Activated naive CD8-positive, alpha-beta T cell (primary cell): ENCODE data around the gene DIDO1.
A peak's percentile ranks its signal among the peaks of the same experiment; 100 is the strongest.

ENCODE experiments used
- H3K27ac Mint-ChIP-seq: one replicate; pipeline ENCODE4 v1.8.0; 2021; ENCODE audit warnings: mixed read lengths
- H3K27me3 Mint-ChIP-seq: one replicate; pipeline ENCODE4 v1.8.0; 2021; ENCODE audit warnings: mixed read lengths
- H3K36me3 Mint-ChIP-seq: one replicate; pipeline ENCODE4 v1.8.0; 2021; ENCODE audit warnings: mixed read lengths
- H3K4me1 Mint-ChIP-seq: one replicate; pipeline ENCODE4 v1.8.0; 2021; ENCODE audit warnings: low read depth, mixed read lengths
- H3K4me3 Mint-ChIP-seq: one replicate; pipeline ENCODE4 v1.8.0; 2021; ENCODE audit warnings: mild to moderate bottlenecking, mixed read lengths
- H3K9me3 Mint-ChIP-seq: one replicate; pipeline ENCODE4 v1.8.0; 2021; ENCODE audit warnings: low read depth, mixed read lengths

The DIDO1 gene

GRCh38 chr20:62892348-62893304 lies 33.7 kb downstream of the DIDO1 start:
- H3K4me3 Mint-ChIP-seq, result no peak overlapping the region
- H3K4me1 Mint-ChIP-seq, result peaks cover 36% of the 10 kb centered on the region
- no peaks in the 10 kb centered on the region for H3K27me3 Mint-ChIP-seq
- no peak overlapping the region for H3K27ac Mint-ChIP-seq
- peaks cover 16% of the 10 kb centered on the region for H3K36me3 Mint-ChIP-seq
- no peaks in the 10 kb centered on the region for H3K9me3 Mint-ChIP-seq

- Mint-ChIP-seq H3K27me3 (no peaks in the 10 kb centered on the region), H3K36me3 (peaks cover 16% of the 10 kb centered on the region), H3K27ac (peak overlapping the region; percentile 58), H3K9me3 (no peaks in the 10 kb centered on the region), H3K4me1 (peaks cover 45% of the 10 kb centered on the region), H3K4me3 (peak overlapping the region; percentile 10)
Observed at GRCh38 chr20:62891111-62891510, 35.2 kb downstream of the DIDO1 start.

- H3K9me3 Mint-ChIP-seq, result no peaks in the 10 kb centered on the region
- no peak overlapping the region for H3K4me3 Mint-ChIP-seq
- H3K4me1 Mint-ChIP-seq, result peaks cover 45% of the 10 kb centered on the region
- peaks cover 13% of the 10 kb centered on the region for H3K36me3 Mint-ChIP-seq
- peak overlapping the region; percentile 58 for H3K27ac Mint-ChIP-seq
- no peaks in the 10 kb centered on the region for H3K27me3 Mint-ChIP-seq
Observed at GRCh38 chr20:62890444-62890843, 35.9 kb downstream of the DIDO1 start.

GRCh38 chr20:62889871-62890270 lies 36.4 kb downstream of the DIDO1 start:
- peaks cover 10% of the 10 kb centered on the region for H3K36me3 Mint-ChIP-seq
- H3K4me1 Mint-ChIP-seq, result peaks cover 45% of the 10 kb centered on the region
- no peak overlapping the region for H3K27ac Mint-ChIP-seq
- H3K4me3 Mint-ChIP-seq, result no peak overlapping the region
- no peaks in the 10 kb centered on the region for H3K9me3 Mint-ChIP-seq
- no peaks in the 10 kb centered on the region for H3K27me3 Mint-ChIP-seq

GRCh38 chr20:62889411-62889810 lies 36.9 kb downstream of the DIDO1 start:
- Mint-ChIP-seq H3K4me1 (peaks cover 45% of the 10 kb centered on the region), H3K27ac (no peak overlapping the region), H3K27me3 (no peaks in the 10 kb centered on the region), H3K9me3 (no peaks in the 10 kb centered on the region), H3K36me3 (peaks cover 10% of the 10 kb centered on the region), H3K4me3 (no peak overlapping the region)

- Mint-ChIP-seq H3K27me3 (no peaks in the 10 kb centered on the region), H3K4me3 (no peak overlapping the region), H3K36me3 (peaks cover 8% of the 10 kb centered on the region), H3K9me3 (no peaks in the 10 kb centered on the region), H3K27ac (no peak overlapping the region), H3K4me1 (peaks cover 45% of the 10 kb centered on the region)
Observed at GRCh38 chr20:62888910-62889309, 37.4 kb downstream of the DIDO1 start.

- H3K4me1 Mint-ChIP-seq, result peaks cover 44% of the 10 kb centered on the region
- H3K27me3 Mint-ChIP-seq, result no peaks in the 10 kb centered on the region
- no peak overlapping the region for H3K4me3 Mint-ChIP-seq
- peaks cover 8% of the 10 kb centered on the region for H3K36me3 Mint-ChIP-seq
- no peaks in the 10 kb centered on the region for H3K9me3 Mint-ChIP-seq
- H3K27ac Mint-ChIP-seq, result no peak overlapping the region
Observed at GRCh38 chr20:62888406-62888805, 37.9 kb downstream of the DIDO1 start.

- peaks cover 38% of the 10 kb centered on the region for H3K4me1 Mint-ChIP-seq
- H3K27ac Mint-ChIP-seq, result peak overlapping the region; percentile 46
- no peaks in the 10 kb centered on the region for H3K27me3 Mint-ChIP-seq
- H3K36me3 Mint-ChIP-seq, result peaks cover 8% of the 10 kb centered on the region
- no peak overlapping the region for H3K4me3 Mint-ChIP-seq
- H3K9me3 Mint-ChIP-seq, result no peaks in the 10 kb centered on the region
Observed at GRCh38 chr20:62887860-62888239, 38.5 kb downstream of the DIDO1 start.

GRCh38 chr20:62887152-62887859 lies 39.0 kb downstream of the DIDO1 start:
- Mint-ChIP-seq H3K27me3 (no peaks in the 10 kb centered on the region), H3K4me3 (no peak overlapping the region), H3K9me3 (no peaks in the 10 kb centered on the region), H3K27ac (peak overlapping the region; percentile 46), H3K4me1 (peaks cover 33% of the 10 kb centered on the region), H3K36me3 (peaks cover 5% of the 10 kb centered on the region)

- H3K9me3 Mint-ChIP-seq, result no peaks in the 10 kb centered on the region
- H3K27ac Mint-ChIP-seq, result no peak overlapping the region
- H3K4me1 Mint-ChIP-seq, result peaks cover 27% of the 10 kb centered on the region
- H3K4me3 Mint-ChIP-seq, result no peak overlapping the region
- H3K27me3 Mint-ChIP-seq, result no peaks in the 10 kb centered on the region
- H3K36me3 Mint-ChIP-seq, result peaks cover 2% of the 10 kb centered on the region
Observed at GRCh38 chr20:62886709-62887058, 39.6 kb downstream of the DIDO1 start.

GRCh38 chr20:62885896-62886708 lies 40.2 kb downstream of the DIDO1 start:
- peaks cover 4% of the 10 kb centered on the region for H3K36me3 Mint-ChIP-seq
- H3K9me3 Mint-ChIP-seq, result no peaks in the 10 kb centered on the region
- H3K4me1 Mint-ChIP-seq, result peaks cover 21% of the 10 kb centered on the region
- no peak overlapping the region for H3K27ac Mint-ChIP-seq
- H3K27me3 Mint-ChIP-seq, result no peaks in the 10 kb centered on the region
- H3K4me3 Mint-ChIP-seq, result no peak overlapping the region

- H3K36me3 Mint-ChIP-seq, result peaks cover 3% of the 10 kb centered on the region
- H3K27me3 Mint-ChIP-seq, result no peaks in the 10 kb centered on the region
- no peak overlapping the region for H3K4me3 Mint-ChIP-seq
- H3K9me3 Mint-ChIP-seq, result no peaks in the 10 kb centered on the region
- peaks cover 15% of the 10 kb centered on the region for H3K4me1 Mint-ChIP-seq
- no peak overlapping the region for H3K27ac Mint-ChIP-seq
Observed at GRCh38 chr20:62885046-62885895, 41.0 kb downstream of the DIDO1 start.

- H3K36me3 Mint-ChIP-seq, result peaks cover 3% of the 10 kb centered on the region
- no peak overlapping the region for H3K27ac Mint-ChIP-seq
- no peaks in the 10 kb centered on the region for H3K27me3 Mint-ChIP-seq
- peaks cover 12% of the 10 kb centered on the region for H3K4me1 Mint-ChIP-seq
- H3K4me3 Mint-ChIP-seq, result no peak overlapping the region
- no peaks in the 10 kb centered on the region for H3K9me3 Mint-ChIP-seq
Observed at GRCh38 chr20:62884556-62884955, 41.7 kb downstream of the DIDO1 start.

- Mint-ChIP-seq H3K4me1 (peaks cover 15% of the 10 kb centered on the region), H3K4me3 (no peak overlapping the region), H3K36me3 (peaks cover 3% of the 10 kb centered on the region), H3K27ac (no peak overlapping the region), H3K9me3 (no peaks in the 10 kb centered on the region), H3K27me3 (no peaks in the 10 kb centered on the region)
Observed at GRCh38 chr20:62882426-62882825, 43.9 kb downstream of the DIDO1 start.
